HG02973 (cell line): ENCODE measurements around the gene TPGS2.
A peak's percentile ranks its signal among the peaks of the same experiment; 100 is the strongest.
"Not testable (repeated sequence)": the region's sequence is repeated elsewhere in the genome, so short reads cannot be mapped to it uniquely, and the experiment has no call there.

ENCODE experiments used
- ATAC-seq: cut with Tn5 transposase; IDR thresholded peaks from one replicate; pipeline ENCODE4 v1.9.1; 2021; ENCODE audit warnings: moderate library complexity; ENCODE audit not compliant: unreplicated experiment

TPGS2 gene, protein sequence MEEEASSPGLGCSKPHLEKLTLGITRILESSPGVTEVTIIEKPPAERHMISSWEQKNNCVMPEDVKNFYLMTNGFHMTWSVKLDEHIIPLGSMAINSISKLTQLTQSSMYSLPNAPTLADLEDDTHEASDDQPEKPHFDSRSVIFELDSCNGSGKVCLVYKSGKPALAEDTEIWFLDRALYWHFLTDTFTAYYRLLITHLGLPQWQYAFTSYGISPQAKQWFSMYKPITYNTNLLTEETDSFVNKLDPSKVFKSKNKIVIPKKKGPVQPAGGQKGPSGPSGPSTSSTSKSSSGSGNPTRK

DNA sequence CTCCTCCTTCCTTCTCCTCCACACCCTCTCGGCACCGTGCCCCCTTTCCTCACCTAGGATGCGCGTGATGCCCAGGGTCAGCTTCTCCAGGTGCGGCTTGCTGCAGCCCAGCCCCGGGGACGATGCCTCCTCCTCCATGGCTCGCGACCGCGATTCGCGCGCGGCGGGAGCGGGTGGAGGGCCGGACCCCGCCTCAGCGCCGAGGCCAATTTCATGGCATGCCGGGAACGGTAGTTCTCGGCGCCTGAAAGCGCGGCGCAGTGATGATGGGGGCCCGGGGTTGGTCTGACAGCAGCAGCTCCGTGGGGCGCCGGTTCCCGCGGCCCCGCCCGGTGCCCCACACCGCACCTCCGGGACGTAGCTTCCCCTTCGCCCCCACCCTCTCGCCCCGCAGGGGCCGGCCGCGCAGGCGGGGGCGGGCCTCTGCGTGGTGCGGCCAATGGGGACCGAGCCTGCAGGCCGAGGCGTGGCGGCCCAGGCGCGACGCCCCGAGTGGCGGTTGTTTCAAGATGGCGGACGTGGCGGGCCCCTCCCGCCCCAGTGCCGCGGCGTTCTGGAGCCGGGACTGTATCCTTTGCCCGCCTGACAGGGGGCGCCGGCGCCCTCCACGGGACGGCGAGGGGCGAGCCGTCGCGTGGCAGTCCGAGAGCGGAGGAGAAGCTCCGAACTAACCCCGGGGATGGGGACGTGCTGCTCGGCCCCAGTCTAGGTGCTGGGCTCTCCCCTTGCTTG is at the start of gene TPGS2, which contains the start of gene KIAA1328:
TSS of gene TPGS2 (minus strand) at position 373 of the 732 bp plus-strand sequence. CDS start at position 138, 235 bp downstream.
TSS of gene KIAA1328 (plus strand) at position 498 of the 732 bp plus-strand sequence. CDS start at position 510, 12 bp downstream.
- peak; percentile 92 for ATAC-seq

DNA sequence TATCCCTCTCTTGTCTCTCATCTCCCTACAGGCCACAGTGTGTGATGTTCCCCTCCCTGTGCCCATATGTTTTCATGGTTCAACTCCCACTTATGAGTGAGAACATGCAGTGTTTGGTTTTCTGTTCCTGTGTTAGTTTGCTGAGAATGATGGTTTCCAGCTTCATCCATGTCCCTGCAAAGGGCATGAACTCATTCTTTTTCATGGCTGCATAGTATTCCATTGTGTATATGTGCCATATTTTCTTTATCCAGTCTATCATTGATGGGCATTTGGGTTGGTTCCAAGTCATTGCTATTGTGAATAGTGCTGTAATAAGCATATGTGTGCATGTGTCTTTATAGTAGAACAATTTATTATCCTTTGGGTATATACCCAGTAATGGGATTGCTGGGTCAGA is 45.0 kb upstream of the TPGS2 start:
- not testable (repeated sequence) for ATAC-seq

DNA sequence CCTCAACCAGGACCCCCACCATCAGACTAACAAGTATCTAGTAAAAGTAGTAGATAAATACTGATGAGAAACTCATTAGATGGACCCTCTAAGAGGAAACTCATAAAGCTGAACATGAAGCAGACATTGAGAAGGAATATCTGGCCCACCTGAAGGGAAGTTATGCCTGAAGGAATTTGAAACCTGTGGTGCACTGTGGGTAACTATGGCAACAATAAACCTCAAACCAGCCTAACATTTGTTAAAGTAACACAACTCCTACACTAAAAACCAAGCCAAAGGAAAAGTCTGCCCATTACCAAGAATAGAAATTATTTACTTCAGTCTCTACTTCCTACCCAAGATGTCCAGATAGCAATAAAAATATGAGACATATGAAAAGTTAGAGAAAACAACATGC is 43.5 kb upstream of the TPGS2 start:
- ATAC-seq = no peak

DNA sequence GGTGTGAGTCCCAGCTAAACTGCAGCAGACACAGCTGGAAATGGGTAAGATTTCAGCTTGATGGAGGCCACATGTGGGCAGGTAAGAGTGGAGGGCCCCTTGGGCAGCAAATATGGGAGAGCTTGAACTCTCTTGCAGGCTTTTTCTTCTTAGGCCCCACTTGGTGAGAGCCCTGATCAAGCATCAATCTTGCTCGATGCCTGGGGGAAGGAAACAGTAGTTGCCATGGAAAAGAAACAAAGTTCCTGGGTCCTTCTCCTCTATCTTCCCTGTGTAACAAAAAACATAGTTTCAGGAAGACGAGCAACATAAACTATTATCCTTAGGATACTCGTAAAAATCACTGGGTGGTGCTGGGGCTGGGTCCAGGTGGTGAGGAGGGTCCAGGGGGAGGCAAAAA is 43.0 kb upstream of the TPGS2 start:
- no peak for ATAC-seq

DNA sequence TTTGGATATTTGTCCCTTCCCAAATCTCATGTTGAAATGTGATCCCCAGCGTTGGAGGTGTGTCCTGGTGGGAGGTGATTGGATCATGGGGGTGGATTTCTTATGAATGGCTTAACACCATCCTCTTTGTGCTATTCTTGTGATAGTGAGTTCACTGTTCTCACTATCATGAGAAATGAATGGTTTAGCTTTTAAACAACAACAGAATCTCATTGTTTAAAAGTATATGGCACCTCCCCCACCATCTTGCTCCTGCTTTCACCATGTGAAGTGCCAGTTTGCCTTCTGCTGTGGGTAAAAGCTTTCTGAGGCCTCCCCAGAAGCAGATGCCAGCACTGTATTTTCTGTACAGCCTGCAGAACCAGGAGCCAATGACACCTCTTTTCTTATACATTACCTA is 38.3 kb upstream of the TPGS2 start:
- no peak for ATAC-seq

DNA sequence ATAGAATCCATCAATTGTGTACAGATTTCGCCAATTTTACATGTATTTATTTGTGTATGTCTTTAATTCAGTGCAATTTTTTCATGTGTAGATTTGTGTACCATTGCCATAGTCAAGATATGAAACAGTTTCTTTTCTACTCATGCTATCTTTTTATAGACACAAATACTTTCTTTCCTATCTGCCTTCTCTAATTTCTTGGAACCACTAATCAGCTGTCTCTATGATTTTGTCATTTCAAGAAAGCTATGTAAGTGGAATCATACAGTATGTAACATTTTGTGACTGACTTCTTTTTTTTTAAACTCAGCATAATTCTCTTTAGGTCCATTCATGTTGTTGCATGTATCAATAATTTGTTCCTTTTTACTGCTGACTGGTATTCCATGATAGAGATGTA is 33.4 kb upstream of the TPGS2 start:
- ATAC-seq = no peak

DNA sequence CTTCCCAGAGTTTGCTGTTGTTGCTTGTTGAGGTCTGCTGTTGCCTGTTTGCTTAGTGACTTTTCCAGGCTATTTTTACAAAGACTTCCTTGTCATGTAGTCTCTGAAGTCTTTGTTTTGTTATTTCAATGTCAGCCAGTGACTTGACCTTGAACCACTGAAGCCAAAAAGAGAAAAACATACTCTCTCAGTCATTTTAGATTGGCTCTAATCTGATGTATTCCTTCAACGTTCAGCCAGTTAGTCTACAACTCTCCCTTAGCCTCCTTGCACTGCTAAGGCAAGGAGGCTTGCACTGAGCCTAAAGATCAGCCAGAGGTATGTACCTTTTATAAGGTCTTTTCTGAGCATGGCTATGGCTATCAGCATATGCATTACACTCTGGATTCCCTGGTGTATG is 28.0 kb upstream of the TPGS2 start:
- ATAC-seq = no peak

DNA sequence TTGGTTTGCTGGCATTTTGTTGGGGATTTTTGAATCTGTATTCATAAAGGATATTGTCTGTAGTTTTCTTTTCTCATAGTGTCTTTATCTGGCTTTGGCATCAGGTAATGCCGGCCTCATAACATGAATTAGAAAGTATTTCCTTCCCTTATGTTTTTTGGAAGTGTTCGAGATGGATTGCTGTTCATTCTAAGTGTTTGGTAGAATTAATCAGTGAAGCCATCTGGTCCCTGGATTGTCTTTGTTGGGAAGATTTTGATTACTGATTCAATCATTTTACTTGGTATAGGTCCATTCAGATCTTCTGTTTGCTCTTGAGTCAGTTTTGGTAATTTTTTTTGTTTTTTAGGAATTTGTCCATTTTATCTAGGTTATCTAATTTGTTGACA is 22.4 kb upstream of the TPGS2 start:
- no peak for ATAC-seq

DNA sequence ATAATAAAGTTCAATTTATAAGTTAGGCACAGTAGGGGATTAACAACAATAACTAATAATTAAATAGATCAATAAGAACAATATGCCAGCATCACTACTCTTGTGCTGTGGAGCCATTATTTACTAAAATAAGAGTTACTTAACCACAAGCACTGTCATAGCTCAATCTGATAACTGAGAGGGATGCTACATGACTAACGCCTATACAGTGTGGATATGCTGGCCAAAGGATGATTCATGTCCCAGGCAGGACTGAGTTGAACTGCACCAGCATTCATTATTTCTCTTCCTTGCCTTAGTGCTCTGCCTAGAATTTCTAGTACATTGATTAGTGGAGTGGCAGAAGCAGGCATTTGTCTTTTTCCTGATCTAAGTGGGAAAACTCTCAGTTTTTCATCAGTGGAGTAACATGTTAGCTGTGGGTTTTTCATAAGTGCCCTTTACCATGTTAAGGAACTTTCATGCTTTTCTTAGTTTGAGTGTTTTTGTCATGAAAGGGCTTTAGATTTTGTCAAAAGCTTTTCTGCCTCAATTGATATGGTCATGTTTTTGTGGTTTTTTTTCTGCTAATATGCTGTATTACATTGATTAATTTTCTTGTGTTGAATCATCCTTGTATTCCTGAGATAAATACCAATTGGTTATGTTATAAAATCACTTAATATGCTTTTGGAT is 21.9 kb upstream of the TPGS2 start:
- no peak for ATAC-seq

DNA sequence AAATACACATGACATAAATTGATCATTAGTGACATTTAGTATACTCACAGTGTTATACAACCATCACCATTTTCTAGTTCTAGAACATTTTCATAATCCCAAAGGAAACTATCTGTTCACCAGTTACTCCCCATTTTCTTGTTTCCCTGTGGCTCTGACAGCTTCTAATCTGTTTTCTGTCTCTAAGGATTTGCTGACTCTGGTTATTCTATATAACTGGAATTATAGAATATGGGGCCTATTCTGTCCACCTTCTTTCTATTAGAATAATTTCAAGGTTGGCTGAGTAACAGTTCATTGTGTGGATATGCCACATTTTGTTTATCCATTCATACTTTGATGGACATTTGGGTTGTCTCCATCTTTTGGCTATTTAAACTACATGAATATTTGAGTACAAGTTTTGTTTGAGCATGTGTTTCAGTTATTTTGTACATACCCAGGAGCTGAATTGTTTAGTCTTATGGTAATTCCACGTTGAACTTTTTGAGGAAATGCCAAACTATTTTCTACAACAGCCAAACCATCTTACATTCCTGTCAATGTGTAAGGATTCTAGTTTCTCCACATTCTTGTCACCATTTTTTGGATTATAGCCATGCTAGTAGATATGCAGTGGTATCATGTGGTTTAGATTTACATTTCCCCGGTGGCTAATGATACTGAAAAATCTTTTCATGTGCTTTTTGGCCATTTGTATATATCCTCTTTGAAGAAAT is 20.6 kb upstream of the TPGS2 start:
- ATAC-seq = no peak

DNA sequence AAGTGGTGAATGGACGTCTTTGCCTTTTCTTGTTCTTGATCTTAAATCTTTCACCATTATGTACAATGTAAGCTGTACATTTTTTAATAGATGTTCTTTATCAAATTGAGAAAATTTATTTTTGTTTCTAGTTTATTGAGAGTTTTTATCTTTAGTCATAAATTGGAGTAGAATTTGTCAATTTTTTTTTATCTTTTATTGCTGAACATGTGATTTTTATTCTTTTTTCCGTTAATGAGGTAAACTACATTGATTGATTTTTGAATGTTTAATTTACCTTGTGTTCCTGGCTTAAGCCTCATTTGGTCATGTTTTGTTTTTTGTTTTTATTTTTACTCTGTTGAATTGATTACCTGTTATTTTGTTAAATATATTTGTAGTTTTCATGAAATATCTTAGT is 19.8 kb upstream of the TPGS2 start:
- ATAC-seq = no peak

DNA sequence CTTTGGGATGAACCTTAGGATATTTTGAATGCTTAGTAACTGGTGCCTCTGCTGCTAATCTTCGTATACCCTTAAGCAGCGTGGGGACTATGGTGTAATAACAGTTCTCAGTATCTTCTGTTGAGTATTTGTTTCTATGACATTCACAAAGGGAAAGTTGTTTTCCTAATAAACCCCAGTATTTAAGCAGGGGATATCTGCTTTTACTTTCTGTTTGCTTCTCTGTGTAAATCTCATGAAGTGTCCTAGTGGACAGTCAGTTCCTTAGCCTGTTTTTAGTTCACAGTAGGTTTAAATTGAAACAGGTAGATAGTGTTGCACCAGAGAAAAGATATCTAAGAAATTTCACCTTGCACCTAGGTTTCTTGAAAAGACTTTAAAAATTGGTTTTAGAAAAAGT is 15.0 kb upstream of the TPGS2 start:
- ATAC-seq = no peak

DNA sequence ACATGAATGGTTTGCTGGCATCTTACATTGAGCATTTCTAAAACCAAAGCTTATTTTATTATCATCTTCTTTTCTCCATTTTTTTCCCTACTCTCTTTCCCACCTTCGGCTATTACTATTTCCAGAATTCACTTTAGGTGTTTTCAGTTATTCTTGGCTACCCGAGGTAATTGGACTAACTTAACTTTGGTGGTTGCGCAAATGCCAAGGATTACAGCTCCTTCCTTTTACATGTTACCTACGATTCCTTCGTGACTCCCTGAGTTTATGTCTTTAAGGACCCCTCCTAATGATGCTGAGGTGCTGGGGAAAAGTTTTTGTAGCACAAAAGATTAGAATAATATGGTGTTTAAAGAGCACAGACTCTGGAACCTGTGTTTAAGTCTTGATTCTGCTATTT is 14.4 kb upstream of the TPGS2 start:
- no peak for ATAC-seq

DNA sequence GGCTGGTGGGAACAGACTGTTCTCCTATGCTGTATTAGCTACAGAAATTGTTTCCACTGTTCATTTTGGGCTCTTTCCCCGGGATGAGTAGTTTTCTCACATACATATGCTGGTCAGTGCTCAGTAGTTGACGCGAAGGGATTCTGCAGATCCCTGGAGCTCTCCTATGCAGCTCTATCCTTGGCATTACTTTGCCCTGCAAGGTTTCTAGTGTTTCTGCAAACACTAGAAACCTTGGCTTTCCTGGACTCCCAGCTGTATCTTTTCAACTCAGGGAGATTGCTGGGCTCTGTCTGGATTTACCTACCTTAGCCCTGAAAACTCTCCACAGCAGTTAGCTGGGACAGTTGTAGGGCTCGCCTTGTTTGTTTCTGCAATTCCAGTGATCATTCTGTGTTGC is 11.0 kb upstream of the TPGS2 start:
- ATAC-seq = no peak

DNA sequence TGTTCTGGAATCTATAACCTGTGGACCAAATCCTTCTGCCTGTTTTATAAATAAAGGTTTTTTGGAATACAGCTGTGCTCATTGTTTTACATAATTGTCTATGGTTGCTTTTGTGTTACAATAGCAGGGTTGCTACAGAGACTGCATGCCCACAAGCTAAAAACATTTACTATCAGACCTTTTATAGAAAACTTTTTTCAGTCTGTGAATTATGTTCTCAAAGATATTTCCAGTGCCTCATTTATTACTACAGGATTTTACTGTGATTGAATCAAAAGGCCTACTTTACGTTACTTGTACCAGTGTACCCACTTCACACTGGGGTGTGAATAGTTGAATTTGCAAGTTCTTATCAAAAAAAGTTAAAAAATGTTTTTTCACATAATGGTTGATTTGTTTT is 7.1 kb upstream of the TPGS2 start:
- ATAC-seq = no peak

DNA sequence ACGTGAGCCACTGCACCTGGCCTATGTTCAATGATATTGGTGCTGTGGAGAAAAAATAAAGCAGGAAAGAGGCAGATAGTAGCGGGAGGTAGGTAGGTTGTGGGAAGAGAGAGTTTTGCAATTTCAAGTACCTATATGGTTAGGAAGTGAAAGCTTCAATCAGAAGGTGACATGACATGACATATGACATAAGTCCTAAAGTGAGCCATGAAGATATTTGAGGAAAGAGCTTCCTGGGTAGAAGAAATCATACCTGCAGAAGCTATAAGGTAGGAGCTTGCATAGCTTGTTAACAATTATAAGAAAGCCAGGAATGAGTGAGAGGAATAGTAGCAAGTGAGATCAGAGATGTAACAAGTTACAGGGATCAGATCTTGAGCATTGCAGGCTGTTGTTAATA is 4.3 kb upstream of the TPGS2 start:
- no peak for ATAC-seq

DNA sequence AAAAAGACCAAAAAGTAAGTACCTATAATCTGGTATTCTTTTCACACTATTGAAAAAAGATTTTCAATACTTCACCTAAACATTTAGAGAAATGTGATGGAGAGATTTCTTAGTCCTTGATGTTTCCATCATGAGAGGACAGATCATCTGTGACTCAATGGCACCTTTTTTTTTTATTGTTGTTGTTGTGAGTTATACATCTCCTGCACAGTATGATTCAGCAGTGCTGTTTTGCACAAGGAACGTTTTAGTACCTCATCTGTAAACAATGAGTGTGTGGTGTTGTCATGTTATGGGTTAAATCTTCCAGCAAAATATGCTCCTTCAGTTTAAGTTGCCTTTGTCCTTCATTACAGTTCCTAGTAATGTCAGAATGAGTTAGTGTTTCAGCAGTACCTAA is 2.3 kb upstream of the TPGS2 start:
- no peak for ATAC-seq

DNA sequence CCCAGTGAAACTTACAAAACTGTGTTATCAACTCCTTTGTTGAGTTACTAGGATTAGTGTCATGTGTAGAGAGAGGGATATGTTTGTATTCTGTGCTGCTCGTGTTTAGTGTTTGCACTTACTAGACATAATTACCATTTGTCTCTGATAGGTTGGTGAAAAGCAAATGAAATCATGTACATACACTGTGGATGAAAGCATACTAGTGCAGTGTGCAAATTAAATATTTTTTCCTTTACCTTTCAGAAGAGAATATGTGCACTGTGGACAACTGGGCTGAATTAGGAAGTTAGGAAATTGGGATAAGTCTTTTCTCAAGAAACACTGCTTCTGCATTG is 1.3 kb upstream of the TPGS2 start:
- ATAC-seq = no peak

DNA sequence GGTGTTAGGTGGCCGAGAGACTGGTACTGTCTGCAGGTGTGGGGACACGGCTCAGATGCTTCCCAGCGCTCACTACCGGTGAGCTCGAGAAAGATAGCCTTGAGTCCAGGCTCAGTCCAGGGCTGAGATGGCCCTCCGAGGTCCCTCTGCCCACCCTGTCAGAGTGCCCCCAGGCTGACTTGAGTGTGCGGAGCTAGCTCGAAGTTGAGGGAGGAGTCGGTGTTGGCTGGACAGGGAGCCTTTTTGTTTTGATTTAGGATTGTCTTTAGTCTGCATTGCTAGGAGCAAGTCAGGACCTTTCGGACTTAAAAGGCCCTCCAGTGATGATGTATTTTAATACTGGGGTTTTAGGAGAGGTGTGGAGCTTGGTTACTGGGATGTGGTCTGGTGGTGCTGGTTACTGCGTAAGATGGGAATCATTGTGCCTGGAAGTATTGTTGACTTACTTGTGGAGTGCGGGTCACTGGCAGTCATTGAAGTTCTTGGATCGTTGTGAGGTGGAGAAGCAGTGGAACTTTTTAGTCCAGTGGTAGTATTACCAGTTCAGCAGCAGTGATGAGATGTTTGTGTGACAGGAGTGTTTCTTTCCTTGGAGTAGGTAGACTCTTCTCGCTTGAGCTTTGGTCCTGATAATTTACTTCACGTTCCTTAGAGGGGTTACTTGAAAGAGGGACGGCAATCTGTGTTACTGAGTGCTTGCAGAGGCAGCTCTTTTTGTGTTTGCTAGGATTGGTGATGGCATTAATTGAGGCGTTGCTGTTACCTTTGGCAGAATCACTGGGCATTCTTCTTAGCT is 758 bp upstream of the TPGS2 start:
- no peak for ATAC-seq

DNA sequence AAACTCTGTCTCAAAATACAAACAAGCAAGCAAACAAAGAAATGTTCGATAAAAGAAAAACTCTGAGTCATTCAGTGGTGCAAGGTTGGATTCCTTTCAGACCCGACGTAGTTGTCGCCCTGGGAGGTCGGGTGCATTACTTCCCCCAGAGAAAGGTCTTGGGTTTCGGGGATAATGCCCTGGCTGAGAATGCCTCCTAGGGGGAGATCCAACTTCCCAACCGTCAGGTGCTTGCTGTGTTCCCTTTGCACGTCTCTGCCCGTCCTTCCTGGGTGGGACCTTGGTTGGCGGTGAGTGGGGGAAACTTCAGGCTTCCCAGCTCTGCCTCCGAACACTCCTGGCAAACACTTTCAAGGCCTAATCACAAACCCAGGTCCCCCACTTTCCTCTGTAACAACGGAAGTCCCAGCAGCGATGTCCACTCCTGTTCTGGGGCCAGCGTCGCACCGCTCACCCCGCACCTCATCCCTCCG is 609 bp downstream of the TPGS2 start:
- ATAC-seq = no peak

DNA sequence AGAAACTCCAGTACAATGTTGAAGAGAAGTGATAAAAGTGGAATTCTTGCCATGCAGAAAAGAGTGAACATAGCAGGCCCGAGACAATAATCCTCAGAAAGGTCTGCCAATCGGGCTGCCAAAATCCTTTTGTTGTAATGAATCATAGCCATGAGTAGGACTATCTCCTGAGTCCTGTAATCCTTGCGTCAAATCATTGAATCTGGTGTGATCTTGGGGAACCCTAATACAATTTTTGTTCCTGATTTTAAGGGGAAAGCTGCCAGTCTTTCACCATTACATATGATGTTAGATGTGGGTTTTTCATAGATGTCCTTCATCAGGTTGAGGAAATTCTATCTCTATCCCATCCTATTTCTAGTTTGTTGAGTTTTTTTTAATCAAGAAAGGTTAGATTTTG is 2.2 kb downstream of the TPGS2 start:
- no peak for ATAC-seq
